K562 (cell line): ENCODE results near the gene UQCRHL. TPM values are rescaled to one million over a fixed set of nuclear protein-coding genes. Genes with fewer than 3 reads are reported as not detected.

Experiments
- CHD2 ChIP-seq: IDR thresholded peaks from 2 replicates; pipeline ENCODE4 v1.6.1; 2011; ENCODE audit warnings: low read depth, low read length
- KLF1 ChIP-seq: fragments of 450-650 bp; IDR thresholded peaks from 2 replicates; pipeline ENCODE4 v1.6.1; 2016; ENCODE audit warnings: missing genetic modification characterization, missing compliant biosample characterization
- NFIX ChIP-seq: fragments of 250-450 bp; sonication (Bioruptor Pico); IDR thresholded peaks from 2 replicates; pipeline ENCODE4 v1.4.0; 2020; ENCODE audit warnings: low read depth, mild to moderate bottlenecking, moderate library complexity
- PHF8 ChIP-seq: fragments of 200-600 bp; sonication (generic); IDR thresholded peaks from 2 replicates; pipeline ENCODE4 v1.6.1; 2012; ENCODE audit warnings: mixed run types, mild to moderate bottlenecking, inconsistent platforms, low read length, moderate library complexity, borderline replicate concordance
- POLR2A ChIP-seq: fragments of 450-650 bp; conservative IDR thresholded peaks from 2 replicates; pipeline ENCODE4 v1.6.1; 2016
- SMARCC2 ChIP-seq: fragments of 450-650 bp; IDR thresholded peaks from 2 replicates; pipeline ENCODE4 v1.6.1; 2017; ENCODE audit warnings: antibody characterized with exemption, moderate library complexity, mild to moderate bottlenecking, low read depth
- ZBTB7A ChIP-seq: IDR thresholded peaks from 2 replicates; pipeline ENCODE4 v1.6.1; 2011; ENCODE audit warnings: low read depth, mild to moderate bottlenecking, low read length, moderate library complexity, borderline replicate concordance; ENCODE audit not compliant: control insufficient read depth
- polyA plus RNA-seq, 8 experiments: library from polyadenylated mRNA; depleted of rRNA in 4 of 8; stranded (reverse) in 5 of 8; unstranded in 3 of 8; fragments of >200 nt; fragmentation: Nextera tagmentation in 2 of 8; fragmentation: Illumina TruSeq in 1 of 8; extraction: Ambion mirVana in 2 of 8; extraction: Trizol in 1 of 8; gene quantifications; 2 replicates each; pipeline versions ENCODE4 v1.2.1 to v1.2.3, GENCODE V29; 2011 to 2014; ENCODE audit warnings: inconsistent platforms in 1 of 8, missing spikeins in 1 of 8
- total RNA-seq, 7 experiments: library from RNA; depleted of rRNA in 6 of 7; stranded (reverse); fragments of >200 nt in 6 of 7; fragmentation: Illumina TruSeq in 2 of 7; extraction: Trizol in 2 of 7; gene quantifications; 2 replicates each; pipeline versions ENCODE4 v1.2.1 to v1.2.3, GENCODE V29; 2011 to 2021; ENCODE audit warnings: low replicate concordance in 1 of 7
- TF ChIP-seq, protein P1 (sequence below): fragments of 450-650 bp; IDR thresholded peaks from 2 replicates; pipeline ENCODE4 v1.6.1; 2016; ENCODE audit warnings: mild to moderate bottlenecking, moderate library complexity
- TF ChIP-seq, protein P2 (sequence below), 3 experiments: IDR thresholded peaks in 2 of 3; conservative IDR thresholded peaks in 1 of 3; 2 replicates each; pipeline ENCODE4 v1.5.1; 2011 to 2012; ENCODE audit warnings: low read length in 3 of 3, mild to moderate bottlenecking in 3 of 3, control low read depth in 2 of 3, improper control_type of control experiment in 1 of 3, inconsistent platforms in 1 of 3, low read depth in 1 of 3, mixed read lengths in 1 of 3, moderate library complexity in 1 of 3; ENCODE audit not compliant: insufficient read depth in 2 of 3
- TF ChIP-seq, protein P3 (sequence below), 2 experiments: fragments of 250-450 bp in 1 of 2; fragments of 450-650 bp in 1 of 2; sonication (Bioruptor Pico) in 1 of 2; IDR thresholded peaks; 2 replicates each; pipeline versions ENCODE4 v1.6.1 to v1.8.0; 2016 to 2021; ENCODE audit warnings: mild to moderate bottlenecking in 2 of 2, moderate library complexity in 2 of 2, missing compliant biosample characterization in 1 of 2, missing genetic modification characterization in 1 of 2

UQCRHL gene
- total and polyA plus RNA-seq, 9 of the 15 experiments (the other 6 are each of a cell fraction or from before 2014, with no cell fraction given), result 5.1 to 41.3 (median 21.8) TPM

DNA sequence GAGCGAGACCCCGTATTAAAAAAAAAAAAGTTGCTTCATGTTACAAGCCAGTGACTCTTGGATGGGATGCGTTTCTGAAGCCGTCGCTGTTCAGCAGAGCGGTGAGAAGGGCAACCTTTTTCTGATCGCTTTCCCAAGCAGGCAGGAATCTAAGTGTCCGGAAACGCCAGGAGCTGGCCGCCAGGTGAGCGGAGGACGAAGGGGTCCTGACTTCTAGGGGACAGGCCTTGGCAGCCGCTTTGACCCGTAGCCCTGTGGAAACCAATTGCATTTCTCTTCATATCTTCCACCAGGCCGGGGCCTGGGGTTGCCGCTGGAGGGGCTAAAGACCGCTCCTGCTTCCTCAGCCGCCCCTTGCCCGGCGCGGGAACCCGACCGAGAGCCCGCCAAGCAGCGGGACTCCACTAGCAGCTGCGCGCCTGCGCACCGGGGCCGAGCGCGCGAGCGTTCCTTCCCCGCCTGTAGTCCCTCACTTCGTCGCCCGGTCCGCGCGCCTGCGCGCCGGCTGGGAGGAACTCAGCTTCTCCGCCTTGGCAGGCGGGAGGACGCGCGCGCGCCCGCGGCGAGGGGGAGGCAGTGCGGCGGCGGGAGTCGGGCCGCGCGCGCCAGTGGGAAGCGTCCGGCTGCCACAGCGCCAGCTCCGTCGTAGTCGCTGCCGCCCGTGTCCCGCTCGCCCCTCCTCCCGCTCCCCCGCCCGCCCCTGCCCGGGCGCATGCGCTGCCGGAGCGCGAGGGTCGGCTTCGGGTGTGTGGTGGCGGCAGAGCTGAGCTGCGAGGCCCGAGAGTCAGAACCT lies 39.8 kb upstream of the UQCRHL start, which contains the start of gene SPEN (continued):
- TF ChIP-seq, protein P1, sequence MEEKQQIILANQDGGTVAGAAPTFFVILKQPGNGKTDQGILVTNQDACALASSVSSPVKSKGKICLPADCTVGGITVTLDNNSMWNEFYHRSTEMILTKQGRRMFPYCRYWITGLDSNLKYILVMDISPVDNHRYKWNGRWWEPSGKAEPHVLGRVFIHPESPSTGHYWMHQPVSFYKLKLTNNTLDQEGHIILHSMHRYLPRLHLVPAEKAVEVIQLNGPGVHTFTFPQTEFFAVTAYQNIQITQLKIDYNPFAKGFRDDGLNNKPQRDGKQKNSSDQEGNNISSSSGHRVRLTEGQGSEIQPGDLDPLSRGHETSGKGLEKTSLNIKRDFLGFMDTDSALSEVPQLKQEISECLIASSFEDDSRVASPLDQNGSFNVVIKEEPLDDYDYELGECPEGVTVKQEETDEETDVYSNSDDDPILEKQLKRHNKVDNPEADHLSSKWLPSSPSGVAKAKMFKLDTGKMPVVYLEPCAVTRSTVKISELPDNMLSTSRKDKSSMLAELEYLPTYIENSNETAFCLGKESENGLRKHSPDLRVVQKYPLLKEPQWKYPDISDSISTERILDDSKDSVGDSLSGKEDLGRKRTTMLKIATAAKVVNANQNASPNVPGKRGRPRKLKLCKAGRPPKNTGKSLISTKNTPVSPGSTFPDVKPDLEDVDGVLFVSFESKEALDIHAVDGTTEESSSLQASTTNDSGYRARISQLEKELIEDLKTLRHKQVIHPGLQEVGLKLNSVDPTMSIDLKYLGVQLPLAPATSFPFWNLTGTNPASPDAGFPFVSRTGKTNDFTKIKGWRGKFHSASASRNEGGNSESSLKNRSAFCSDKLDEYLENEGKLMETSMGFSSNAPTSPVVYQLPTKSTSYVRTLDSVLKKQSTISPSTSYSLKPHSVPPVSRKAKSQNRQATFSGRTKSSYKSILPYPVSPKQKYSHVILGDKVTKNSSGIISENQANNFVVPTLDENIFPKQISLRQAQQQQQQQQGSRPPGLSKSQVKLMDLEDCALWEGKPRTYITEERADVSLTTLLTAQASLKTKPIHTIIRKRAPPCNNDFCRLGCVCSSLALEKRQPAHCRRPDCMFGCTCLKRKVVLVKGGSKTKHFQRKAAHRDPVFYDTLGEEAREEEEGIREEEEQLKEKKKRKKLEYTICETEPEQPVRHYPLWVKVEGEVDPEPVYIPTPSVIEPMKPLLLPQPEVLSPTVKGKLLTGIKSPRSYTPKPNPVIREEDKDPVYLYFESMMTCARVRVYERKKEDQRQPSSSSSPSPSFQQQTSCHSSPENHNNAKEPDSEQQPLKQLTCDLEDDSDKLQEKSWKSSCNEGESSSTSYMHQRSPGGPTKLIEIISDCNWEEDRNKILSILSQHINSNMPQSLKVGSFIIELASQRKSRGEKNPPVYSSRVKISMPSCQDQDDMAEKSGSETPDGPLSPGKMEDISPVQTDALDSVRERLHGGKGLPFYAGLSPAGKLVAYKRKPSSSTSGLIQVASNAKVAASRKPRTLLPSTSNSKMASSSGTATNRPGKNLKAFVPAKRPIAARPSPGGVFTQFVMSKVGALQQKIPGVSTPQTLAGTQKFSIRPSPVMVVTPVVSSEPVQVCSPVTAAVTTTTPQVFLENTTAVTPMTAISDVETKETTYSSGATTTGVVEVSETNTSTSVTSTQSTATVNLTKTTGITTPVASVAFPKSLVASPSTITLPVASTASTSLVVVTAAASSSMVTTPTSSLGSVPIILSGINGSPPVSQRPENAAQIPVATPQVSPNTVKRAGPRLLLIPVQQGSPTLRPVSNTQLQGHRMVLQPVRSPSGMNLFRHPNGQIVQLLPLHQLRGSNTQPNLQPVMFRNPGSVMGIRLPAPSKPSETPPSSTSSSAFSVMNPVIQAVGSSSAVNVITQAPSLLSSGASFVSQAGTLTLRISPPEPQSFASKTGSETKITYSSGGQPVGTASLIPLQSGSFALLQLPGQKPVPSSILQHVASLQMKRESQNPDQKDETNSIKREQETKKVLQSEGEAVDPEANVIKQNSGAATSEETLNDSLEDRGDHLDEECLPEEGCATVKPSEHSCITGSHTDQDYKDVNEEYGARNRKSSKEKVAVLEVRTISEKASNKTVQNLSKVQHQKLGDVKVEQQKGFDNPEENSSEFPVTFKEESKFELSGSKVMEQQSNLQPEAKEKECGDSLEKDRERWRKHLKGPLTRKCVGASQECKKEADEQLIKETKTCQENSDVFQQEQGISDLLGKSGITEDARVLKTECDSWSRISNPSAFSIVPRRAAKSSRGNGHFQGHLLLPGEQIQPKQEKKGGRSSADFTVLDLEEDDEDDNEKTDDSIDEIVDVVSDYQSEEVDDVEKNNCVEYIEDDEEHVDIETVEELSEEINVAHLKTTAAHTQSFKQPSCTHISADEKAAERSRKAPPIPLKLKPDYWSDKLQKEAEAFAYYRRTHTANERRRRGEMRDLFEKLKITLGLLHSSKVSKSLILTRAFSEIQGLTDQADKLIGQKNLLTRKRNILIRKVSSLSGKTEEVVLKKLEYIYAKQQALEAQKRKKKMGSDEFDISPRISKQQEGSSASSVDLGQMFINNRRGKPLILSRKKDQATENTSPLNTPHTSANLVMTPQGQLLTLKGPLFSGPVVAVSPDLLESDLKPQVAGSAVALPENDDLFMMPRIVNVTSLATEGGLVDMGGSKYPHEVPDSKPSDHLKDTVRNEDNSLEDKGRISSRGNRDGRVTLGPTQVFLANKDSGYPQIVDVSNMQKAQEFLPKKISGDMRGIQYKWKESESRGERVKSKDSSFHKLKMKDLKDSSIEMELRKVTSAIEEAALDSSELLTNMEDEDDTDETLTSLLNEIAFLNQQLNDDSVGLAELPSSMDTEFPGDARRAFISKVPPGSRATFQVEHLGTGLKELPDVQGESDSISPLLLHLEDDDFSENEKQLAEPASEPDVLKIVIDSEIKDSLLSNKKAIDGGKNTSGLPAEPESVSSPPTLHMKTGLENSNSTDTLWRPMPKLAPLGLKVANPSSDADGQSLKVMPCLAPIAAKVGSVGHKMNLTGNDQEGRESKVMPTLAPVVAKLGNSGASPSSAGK, result peak; percentile 6; the same call in 1 of the 2 replicates
- peak; percentile 6; the same call in 1 of the 2 replicates for TF ChIP-seq CHD2
- TF ChIP-seq SMARCC2, result no peak
- peak; percentile 43; the same call in 1 of the 2 replicates for TF ChIP-seq KLF1
- peak; percentile 79 for TF ChIP-seq PHF8
- no peak for TF ChIP-seq NFIX (CRISPR knock-in tag)
- TF ChIP-seq, protein P2, sequence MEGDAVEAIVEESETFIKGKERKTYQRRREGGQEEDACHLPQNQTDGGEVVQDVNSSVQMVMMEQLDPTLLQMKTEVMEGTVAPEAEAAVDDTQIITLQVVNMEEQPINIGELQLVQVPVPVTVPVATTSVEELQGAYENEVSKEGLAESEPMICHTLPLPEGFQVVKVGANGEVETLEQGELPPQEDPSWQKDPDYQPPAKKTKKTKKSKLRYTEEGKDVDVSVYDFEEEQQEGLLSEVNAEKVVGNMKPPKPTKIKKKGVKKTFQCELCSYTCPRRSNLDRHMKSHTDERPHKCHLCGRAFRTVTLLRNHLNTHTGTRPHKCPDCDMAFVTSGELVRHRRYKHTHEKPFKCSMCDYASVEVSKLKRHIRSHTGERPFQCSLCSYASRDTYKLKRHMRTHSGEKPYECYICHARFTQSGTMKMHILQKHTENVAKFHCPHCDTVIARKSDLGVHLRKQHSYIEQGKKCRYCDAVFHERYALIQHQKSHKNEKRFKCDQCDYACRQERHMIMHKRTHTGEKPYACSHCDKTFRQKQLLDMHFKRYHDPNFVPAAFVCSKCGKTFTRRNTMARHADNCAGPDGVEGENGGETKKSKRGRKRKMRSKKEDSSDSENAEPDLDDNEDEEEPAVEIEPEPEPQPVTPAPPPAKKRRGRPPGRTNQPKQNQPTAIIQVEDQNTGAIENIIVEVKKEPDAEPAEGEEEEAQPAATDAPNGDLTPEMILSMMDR (IDR thresholded peaks at IDR 0.05 in 2 of 3, conservative IDR thresholded peaks at IDR 0.05 in 1 of 3; ENCODE audit: insufficient read depth in 2 of 3, low read depth in 1 of 3, low read length in 3 of 3), result 0 out of 6 replicates have a peak, but pooled peaks of 2 of the 3 experiments have one; percentile 5 to 13
- TF ChIP-seq, protein P3, sequence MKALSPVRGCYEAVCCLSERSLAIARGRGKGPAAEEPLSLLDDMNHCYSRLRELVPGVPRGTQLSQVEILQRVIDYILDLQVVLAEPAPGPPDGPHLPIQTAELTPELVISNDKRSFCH (CRISPR knock-in tag; IDR thresholded peaks at IDR 0.05), result no peak
- TF ChIP-seq, protein P3 (tag; IDR thresholded peaks at IDR 0.05), result peak; percentile 36; the same call in 1 of the 2 replicates
- peak; percentile 94 for TF ChIP-seq POLR2A
- TF ChIP-seq ZBTB7A, result peak; percentile 43
